DND-41 (cell line): ENCODE measurements around the gene KIF5A.

ENCODE experiments used
- ATAC-seq: fragments of 200-7000 bp; cut with Tn5 transposase; 3 replicates; pipeline ENCODE4 v1.9.1; 2021; ENCODE audit warnings: low read depth; ENCODE audit not compliant: insufficient read depth
- DNase-seq: peaks from one replicate; pipeline ENCODE4 v3.0.0-alpha.2; 2020
- H2AFZ ChIP-seq: 2 replicates; pipeline ENCODE4 v1.6.0; 2012; ENCODE audit warnings: low read depth, low read length
- H3K27ac ChIP-seq: 2 replicates; pipeline ENCODE4 v1.5.1; 2012; ENCODE audit warnings: low read length, inconsistent platforms
- H3K27me3 ChIP-seq: fragments of 200-600 bp; sonication (generic); 2 replicates; pipeline ENCODE4 v1.6.0; 2012; ENCODE audit warnings: low read length, mild to moderate bottlenecking, inconsistent platforms; ENCODE audit not compliant: insufficient read depth, poor library complexity
- H3K36me3 ChIP-seq: 2 replicates; pipeline ENCODE4 v1.5.1; 2012; ENCODE audit warnings: low read length, inconsistent platforms; ENCODE audit not compliant: insufficient read depth
- H3K4me1 ChIP-seq: 2 replicates; pipeline ENCODE4 v1.5.1; 2012; ENCODE audit warnings: mild to moderate bottlenecking, low read length; ENCODE audit not compliant: insufficient read depth
- H3K4me2 ChIP-seq: 2 replicates; pipeline ENCODE4 v1.6.0; 2012; ENCODE audit warnings: mild to moderate bottlenecking, moderate library complexity, low read length, inconsistent platforms; ENCODE audit not compliant: insufficient read depth
- H3K4me3 ChIP-seq, 2 experiments: fragments of 200-600 bp in 1 of 2; shearing (Covaris generic) in 1 of 2; 2 replicates each; pipeline ENCODE4 v1.5.1; 2012 to 2016; ENCODE audit warnings: inconsistent platforms in 2 of 2, low read length in 2 of 2, mild to moderate bottlenecking in 2 of 2, low read depth in 1 of 2, moderate library complexity in 1 of 2
- H3K79me2 ChIP-seq: 2 replicates; pipeline ENCODE4 v1.6.0; 2012; ENCODE audit warnings: low read length, inconsistent platforms; ENCODE audit not compliant: insufficient read depth
- H3K9ac ChIP-seq: 2 replicates; pipeline ENCODE4 v1.6.0; 2012; ENCODE audit warnings: low read depth, mild to moderate bottlenecking, inconsistent platforms, low read length, moderate library complexity
- H3K9me3 ChIP-seq: 2 replicates; pipeline ENCODE4 v1.5.1; 2012; ENCODE audit warnings: low read length, moderate library complexity, mild to moderate bottlenecking, inconsistent platforms; ENCODE audit not compliant: insufficient read depth, severe bottlenecking
- H4K20me1 ChIP-seq: 2 replicates; pipeline ENCODE4 v1.6.0; 2012; ENCODE audit warnings: low read length; ENCODE audit not compliant: insufficient read depth
- CTCF ChIP-seq: IDR thresholded peaks from 2 replicates; pipeline ENCODE4 v1.5.1; 2012; ENCODE audit warnings: borderline replicate concordance, low read length, moderate library complexity, mild to moderate bottlenecking; ENCODE audit not compliant: poor library complexity, severe bottlenecking; ENCODE audit errors: extremely low read depth
- EZH2 ChIP-seq: IDR thresholded peaks from 3 replicates; pipeline ENCODE4 v1.6.1; 2012; ENCODE audit warnings: borderline replicate concordance, low read depth, mild to moderate bottlenecking, moderate library complexity, low read length, inconsistent platforms; ENCODE audit not compliant: severe bottlenecking

Gene KIF5A

GRCh38 chr12:57620936-57621496, 71.2 kb downstream of the KIF5A start:
- peaks cover 3% of the 10 kb centered on the region; the same call in 1 of the 2 replicates for H4K20me1 ChIP-seq
- H3K36me3 ChIP-seq, result no peaks in the 10 kb centered on the region
- no peaks in the 10 kb centered on the region for H3K4me1 ChIP-seq
- no peaks in the 10 kb centered on the region for H3K79me2 ChIP-seq
- ATAC-seq (no peak), DNase-seq (no peak)
- no peak overlapping the region for H3K4me2 ChIP-seq
- no peaks in the 10 kb centered on the region for H3K9me3 ChIP-seq
- TF ChIP-seq CTCF (no peak), EZH2 (no peak)
- no peak overlapping the region for H2AFZ ChIP-seq
- H3K27ac ChIP-seq, result no peak overlapping the region
- peaks cover 23% of the 10 kb centered on the region for H3K27me3 ChIP-seq
- no peak overlapping the region for H3K4me3 ChIP-seq
- H3K9ac ChIP-seq, result no peak overlapping the region

GRCh38 chr12:57621497-57622292, 71.9 kb downstream of the KIF5A start:
- H3K4me3 ChIP-seq, result no peak overlapping the region

GRCh38 chr12:57622293-57623245, 72.7 kb downstream of the KIF5A start:
- no peak for TF ChIP-seq CTCF
- TF ChIP-seq EZH2, result no peak

More at GRCh38 chr12:57621497-57622292, 71.9 kb downstream of the KIF5A start:
- Histone ChIP-seq H3K4me1 (no peaks in the 10 kb centered on the region), H3K4me2 (no peak overlapping the region), H4K20me1 (peaks cover 3% of the 10 kb centered on the region; the same call in 1 of the 2 replicates), H3K9ac (no peak overlapping the region), H2AFZ (no peak overlapping the region), H3K27ac (no peak overlapping the region), H3K79me2 (no peaks in the 10 kb centered on the region), H3K27me3 (peaks cover 23% of the 10 kb centered on the region), H3K9me3 (no peaks in the 10 kb centered on the region), H3K36me3 (no peaks in the 10 kb centered on the region)
- DNase-seq (peak; percentile 23), ATAC-seq (peak; percentile 84)
- TF ChIP-seq EZH2 (no peak), CTCF (peak; percentile 69)

More at GRCh38 chr12:57622293-57623245, 72.7 kb downstream of the KIF5A start:
- DNase-seq (no peak), ATAC-seq (no peak; the same call in 2 of the 3 replicates)
- Histone ChIP-seq H3K36me3 (no peaks in the 10 kb centered on the region), H3K9me3 (no peaks in the 10 kb centered on the region), H3K27ac (no peak overlapping the region), H3K79me2 (no peaks in the 10 kb centered on the region), H3K4me3 (no peak overlapping the region), H3K4me2 (no peak overlapping the region), H2AFZ (no peak overlapping the region), H3K9ac (no peak overlapping the region), H4K20me1 (peaks cover 3% of the 10 kb centered on the region; the same call in 1 of the 2 replicates), H3K4me1 (no peaks in the 10 kb centered on the region), H3K27me3 (peaks cover 23% of the 10 kb centered on the region)
